Thyroid gland (tissue), 4 donors: ENCODE data around the gene CMTR1. TPM values are rescaled to one million over a fixed set of nuclear protein-coding genes. Genes with fewer than 3 reads are reported as not detected.

Source experiments
- DNase-seq, 2 donors: peaks; one replicate each; pipeline ENCODE4 v3.0.0-alpha.2; 2019
- H3K27ac ChIP-seq, 3 donors: fragments of 200-600 bp; sonication (generic); 1 replicate in 2 of 3; 2 replicates in 1 of 3; pipeline ENCODE4 v1.5.1; 2016 to 2019; ENCODE audit warnings: mild to moderate bottlenecking in 1 of 3, moderate library complexity in 1 of 3
- H3K27me3 ChIP-seq: fragments of 200-600 bp; sonication (generic); one replicate; pipeline ENCODE4 v1.5.1; 2019
- H3K36me3 ChIP-seq, 2 donors: fragments of 200-600 bp; sonication (generic); one replicate each; pipeline ENCODE4 v1.5.1; 2016 to 2019
- H3K4me1 ChIP-seq, 2 donors: fragments of 200-600 bp; sonication (generic); one replicate each; pipeline ENCODE4 v1.5.1; 2017 to 2019
- H3K4me3 ChIP-seq, 3 donors: fragments of 200-600 bp; sonication (generic); replicated peaks in 1 of 3; 1 replicate in 2 of 3; 2 replicates in 1 of 3; pipeline ENCODE4 v1.5.1; 2016; ENCODE audit warnings: mild to moderate bottlenecking in 1 of 3
- H3K9me3 ChIP-seq: fragments of 200-600 bp; sonication (generic); one replicate; pipeline ENCODE4 v1.5.1; 2017
- POLR2A ChIP-seq, 2 donors: fragments of 450-650 bp; IDR thresholded peaks; one replicate each; pipeline ENCODE4 v1.6.1; 2017; ENCODE audit warnings: antibody characterized with exemption in 2 of 2, mild to moderate bottlenecking in 2 of 2, moderate library complexity in 1 of 2
- WGBS, 2 donors: methylation state at CpG; one replicate each; pipeline ENCODE4 v1.1.5; 2017; 5-methylcytosine and 5-hydroxymethylcytosine counted together
- intact Hi-C: fragments of 100-400 bp; cut with DNase I; formaldehyde crosslinking; loops from one replicate; pipeline ENCODE4 v1.15.1; 2023
- total RNA-seq, 4 donors: library from RNA; depleted of rRNA; stranded (reverse); fragments of >200 nt; gene quantifications; one replicate each; pipeline ENCODE4 v1.2.3, GENCODE V29; 2016
- TF ChIP-seq, protein P1 (sequence below), 6 experiments: fragments of 200-600 bp in 3 of 6; fragments of 450-650 bp in 3 of 6; sonication (generic) in 3 of 6; IDR thresholded peaks; one replicate each; pipeline ENCODE4 v1.5.1; 2016 to 2019; ENCODE audit warnings: antibody characterized with exemption in 6 of 6, mild to moderate bottlenecking in 2 of 6, inconsistent platforms in 1 of 6, moderate library complexity in 1 of 6

The CMTR1 gene
- total RNA-seq, 4 donors from 2014 or later, result 29.3 to 41.5 (median 33.1) TPM

DNA sequence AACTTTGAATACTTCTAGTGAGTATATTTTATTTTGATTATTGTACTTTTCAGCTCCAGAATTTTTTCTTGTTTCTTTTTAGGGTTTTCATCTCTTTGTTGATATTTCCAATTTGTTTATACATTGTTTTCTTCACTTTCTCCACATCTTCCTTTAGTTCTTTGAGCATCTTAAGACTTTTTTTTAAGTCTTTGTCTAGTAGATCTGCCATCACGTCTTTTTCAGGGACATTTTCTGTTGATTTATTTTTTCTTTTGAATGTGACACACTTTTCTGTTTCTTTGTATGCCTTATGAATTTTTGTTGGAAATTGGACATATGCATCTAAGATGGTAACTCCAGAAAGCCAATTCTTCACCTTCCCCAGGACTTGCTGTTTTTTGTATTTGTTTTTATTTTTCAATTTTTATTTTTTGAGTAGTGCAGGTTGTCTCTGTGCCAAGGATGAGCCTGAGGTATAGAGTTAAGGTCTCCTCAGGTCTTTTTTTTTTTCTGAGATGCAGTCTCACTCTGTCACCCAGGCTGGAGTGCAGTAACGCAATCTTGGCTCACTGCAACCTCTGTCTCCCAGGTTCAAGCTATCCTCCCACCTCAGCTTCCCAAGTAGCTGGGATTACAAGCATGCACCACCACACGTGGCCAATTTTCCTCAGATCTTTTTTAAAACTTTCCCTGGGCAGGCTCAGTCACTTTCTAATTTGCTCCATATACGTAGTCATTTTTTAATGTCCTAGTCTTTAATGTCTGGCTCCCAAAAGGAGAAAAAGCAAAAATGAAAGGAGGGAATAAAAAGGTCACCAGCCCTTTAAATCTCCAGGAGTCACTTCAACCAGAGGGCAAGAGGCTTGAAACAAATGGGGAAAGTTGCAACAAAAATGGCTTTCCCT lies 6.7 kb upstream of the CMTR1 start:
- no peak overlapping the region for H3K4me3 ChIP-seq
- no peaks in the 10 kb centered on the region for H3K36me3 ChIP-seq
- intact Hi-C loops, result no loop called here
- no peak overlapping the region for H3K27ac ChIP-seq
- no peak for TF ChIP-seq POLR2A (IDR thresholded peaks at IDR 0.05)
- TF ChIP-seq, protein P1, sequence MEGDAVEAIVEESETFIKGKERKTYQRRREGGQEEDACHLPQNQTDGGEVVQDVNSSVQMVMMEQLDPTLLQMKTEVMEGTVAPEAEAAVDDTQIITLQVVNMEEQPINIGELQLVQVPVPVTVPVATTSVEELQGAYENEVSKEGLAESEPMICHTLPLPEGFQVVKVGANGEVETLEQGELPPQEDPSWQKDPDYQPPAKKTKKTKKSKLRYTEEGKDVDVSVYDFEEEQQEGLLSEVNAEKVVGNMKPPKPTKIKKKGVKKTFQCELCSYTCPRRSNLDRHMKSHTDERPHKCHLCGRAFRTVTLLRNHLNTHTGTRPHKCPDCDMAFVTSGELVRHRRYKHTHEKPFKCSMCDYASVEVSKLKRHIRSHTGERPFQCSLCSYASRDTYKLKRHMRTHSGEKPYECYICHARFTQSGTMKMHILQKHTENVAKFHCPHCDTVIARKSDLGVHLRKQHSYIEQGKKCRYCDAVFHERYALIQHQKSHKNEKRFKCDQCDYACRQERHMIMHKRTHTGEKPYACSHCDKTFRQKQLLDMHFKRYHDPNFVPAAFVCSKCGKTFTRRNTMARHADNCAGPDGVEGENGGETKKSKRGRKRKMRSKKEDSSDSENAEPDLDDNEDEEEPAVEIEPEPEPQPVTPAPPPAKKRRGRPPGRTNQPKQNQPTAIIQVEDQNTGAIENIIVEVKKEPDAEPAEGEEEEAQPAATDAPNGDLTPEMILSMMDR (IDR thresholded peaks at IDR 0.05), result no peak
- no peak for DNase-seq
- H3K27me3 ChIP-seq, result no peaks in the 10 kb centered on the region
- 82 to 85% methylated on average over 4 of the region's 4 CpGs for WGBS, 2 donors
- no peaks in the 10 kb centered on the region for H3K9me3 ChIP-seq
- no peaks in the 10 kb centered on the region for H3K4me1 ChIP-seq

GRCh38 chr6:37426945-37427510 lies 6.0 kb upstream of the CMTR1 start:
- intact Hi-C loops, result no loop called here
- DNase-seq, result no peak

GRCh38 chr6:37429352-37429750 lies 3.7 kb upstream of the CMTR1 start:
- no peak for DNase-seq
- H3K4me1 ChIP-seq, result peaks cover 4 to 12% of the 10 kb centered on the region in 2 donors
- TF ChIP-seq, protein P1 (IDR thresholded peaks at IDR 0.05), result no peak
- TF ChIP-seq POLR2A (IDR thresholded peaks at IDR 0.05), result no peak
- H3K27me3 ChIP-seq, result no peaks in the 10 kb centered on the region
- WGBS, 2 donors, result 79 to 86% methylated on average over 2 of the region's 2 CpGs
- no peak overlapping the region for H3K4me3 ChIP-seq
- H3K9me3 ChIP-seq, result no peaks in the 10 kb centered on the region
- H3K36me3 ChIP-seq, result no peaks in the 10 kb centered on the region
- intact Hi-C loops, result no loop called here
- H3K27ac ChIP-seq, result no peak overlapping the region

More at GRCh38 chr6:37426945-37427510, 6.0 kb upstream of the CMTR1 start:
- Histone ChIP-seq H3K9me3 (no peaks in the 10 kb centered on the region), H3K27me3 (no peaks in the 10 kb centered on the region), H3K4me3 (no peak overlapping the region), H3K27ac (no peak overlapping the region), H3K4me1 (no peaks in the 10 kb centered on the region), H3K36me3 (no peaks in the 10 kb centered on the region)
- 92 to 94% methylated on average over 6 of the region's 6 CpGs for WGBS, 2 donors
- TF ChIP-seq POLR2A (IDR thresholded peaks at IDR 0.05), result no peak
- TF ChIP-seq, protein P1 (IDR thresholded peaks at IDR 0.05), result no peak

- WGBS, 2 donors, result 8% methylated on average over 7 of the region's 7 CpGs
These were observed 468 bp upstream of the CMTR1 start for GRCh38 chr6:37432590-37432915.

More at GRCh38 chr6:37432590-37432915, 468 bp upstream of the CMTR1 start:
- DNase-seq, result no peak
- Histone ChIP-seq H3K27ac (peak overlapping the region; percentile 78 to 85 (median 80)), H3K36me3 (peaks cover 1 to 15% of the 10 kb centered on the region in 2 donors), H3K4me1 (peaks cover 4 to 15% of the 10 kb centered on the region in 2 donors), H3K4me3 (peak overlapping the region in 2 of 3 donors; percentile 41 to 93), H3K27me3 (no peaks in the 10 kb centered on the region), H3K9me3 (no peaks in the 10 kb centered on the region)
- intact Hi-C loops, result no loop called here
- TF ChIP-seq, protein P1 (IDR thresholded peaks at IDR 0.05), result no peak
- TF ChIP-seq POLR2A (IDR thresholded peaks at IDR 0.05), result no peak
